ENCODE results near the gene MIF4GD.

GRCh38 chr17:75289115-75289831 lies 18.2 kb upstream of the MIF4GD start, which contains the start of gene SLC25A19:
- TF ChIP-seq TOX (CRISPR knock-in tag; IDR thresholded peaks at IDR 0.05; ENCODE audit: borderline replicate concordance) (no peak), GLIS3 (CRISPR knock-in tag; IDR thresholded peaks at IDR 0.05) (no peak), ZC3H10 (CRISPR knock-in tag; IDR thresholded peaks at IDR 0.05) (no peak), ZFP30 (CRISPR knock-in tag; IDR thresholded peaks at IDR 0.05) (no peak), ZNF8 (CRISPR knock-in tag; IDR thresholded peaks at IDR 0.05) (no peak), PATZ1 (CRISPR knock-in tag; IDR thresholded peaks at IDR 0.05; ENCODE audit: borderline replicate concordance) (no peak), SNAI2 (CRISPR knock-in tag; IDR thresholded peaks at IDR 0.05) (no peak), CREB5 (CRISPR knock-in tag; IDR thresholded peaks at IDR 0.05; ENCODE audit: low read depth) (no peak), ARNTL (CRISPR knock-in tag; IDR thresholded peaks at IDR 0.05; ENCODE audit: borderline replicate concordance, low read depth) (no peak), ZFP3 (CRISPR knock-in tag; IDR thresholded peaks at IDR 0.05) (no peak)

Measured in SK-N-SH treated with all-trans-retinoic acid at 6 μM for 48 hours (cell line).